ENCODE results near the gene CENPQ. TPM values are rescaled to one million over a fixed set of nuclear protein-coding genes. Genes with fewer than 3 reads are reported as not detected.

Gene CENPQ
- total and polyA plus RNA-seq, 12 donors: 3.3 to 6.9 (median 4.8) TPM

DNA sequence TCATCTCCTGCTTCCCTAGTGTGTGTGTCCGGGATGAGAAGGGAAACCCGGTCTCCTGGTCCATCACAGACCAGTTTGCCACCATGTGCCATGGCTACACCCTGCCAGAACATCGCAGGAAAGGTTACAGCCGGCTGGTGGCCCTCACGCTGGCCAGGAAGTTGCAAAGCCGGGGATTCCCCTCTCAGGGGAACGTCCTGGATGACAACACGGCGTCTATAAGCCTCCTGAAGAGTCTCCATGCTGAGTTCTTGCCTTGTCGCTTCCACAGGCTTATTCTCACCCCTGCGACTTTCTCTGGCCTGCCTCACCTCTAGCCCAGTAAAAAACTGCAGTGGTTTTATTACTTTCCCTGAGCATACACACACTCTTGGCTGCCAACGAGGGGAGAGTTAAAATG lies 63.4 kb downstream of the CENPQ start:
- intact Hi-C loops (cut with DNase I): loop anchor here in 3 of 10 donors (5.0 to 10.0 kb wide), 4 partner anchors 81 to 331 kb away; no protein-coding TSS in a partner anchor
- TF ChIP-seq, protein P1, sequence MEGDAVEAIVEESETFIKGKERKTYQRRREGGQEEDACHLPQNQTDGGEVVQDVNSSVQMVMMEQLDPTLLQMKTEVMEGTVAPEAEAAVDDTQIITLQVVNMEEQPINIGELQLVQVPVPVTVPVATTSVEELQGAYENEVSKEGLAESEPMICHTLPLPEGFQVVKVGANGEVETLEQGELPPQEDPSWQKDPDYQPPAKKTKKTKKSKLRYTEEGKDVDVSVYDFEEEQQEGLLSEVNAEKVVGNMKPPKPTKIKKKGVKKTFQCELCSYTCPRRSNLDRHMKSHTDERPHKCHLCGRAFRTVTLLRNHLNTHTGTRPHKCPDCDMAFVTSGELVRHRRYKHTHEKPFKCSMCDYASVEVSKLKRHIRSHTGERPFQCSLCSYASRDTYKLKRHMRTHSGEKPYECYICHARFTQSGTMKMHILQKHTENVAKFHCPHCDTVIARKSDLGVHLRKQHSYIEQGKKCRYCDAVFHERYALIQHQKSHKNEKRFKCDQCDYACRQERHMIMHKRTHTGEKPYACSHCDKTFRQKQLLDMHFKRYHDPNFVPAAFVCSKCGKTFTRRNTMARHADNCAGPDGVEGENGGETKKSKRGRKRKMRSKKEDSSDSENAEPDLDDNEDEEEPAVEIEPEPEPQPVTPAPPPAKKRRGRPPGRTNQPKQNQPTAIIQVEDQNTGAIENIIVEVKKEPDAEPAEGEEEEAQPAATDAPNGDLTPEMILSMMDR (IDR thresholded peaks at IDR 0.05): no peak
- no peak for DNase-seq
- Histone ChIP-seq H3K4me3 (no peak overlapping the region), H3K27me3 (peaks cover 0 to 9% (median 0%) of the 10 kb centered on the region in 7 donors), H3K27ac (no peak overlapping the region), H3K4me1 (no peaks in the 10 kb centered on the region), H3K9me3 (no peaks in the 10 kb centered on the region), H3K36me3 (no peaks in the 10 kb centered on the region)
- WGBS, 2 donors: 67 to 71% methylated on average over 12 of the region's 12 CpGs
- no peak for ATAC-seq

DNA sequence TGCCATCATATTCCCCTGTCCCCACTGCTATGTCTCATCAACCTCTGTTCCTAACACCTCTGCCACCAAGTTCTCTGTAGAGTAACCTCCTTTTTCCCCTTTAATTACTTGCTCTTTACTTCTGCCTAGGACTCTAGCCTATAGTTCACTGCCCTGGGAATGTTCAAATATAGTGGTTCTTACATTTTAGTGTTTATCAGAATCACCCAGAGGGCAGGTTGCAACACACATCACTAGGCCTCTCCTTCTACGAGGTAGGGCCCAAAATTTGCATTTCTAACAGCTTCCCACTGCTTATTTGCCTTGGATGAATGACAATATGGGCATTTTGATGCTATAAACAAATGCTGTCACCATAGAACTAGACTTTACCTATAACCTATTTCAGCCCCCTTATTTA lies 64.2 kb downstream of the CENPQ start:
- Histone ChIP-seq H3K4me3 (no peak overlapping the region), H3K4me1 (no peaks in the 10 kb centered on the region), H3K27ac (no peak overlapping the region), H3K27me3 (peaks cover 0 to 9% (median 0%) of the 10 kb centered on the region in 7 donors), H3K9me3 (no peaks in the 10 kb centered on the region), H3K36me3 (no peaks in the 10 kb centered on the region)
- WGBS, 2 donors: 64 to 73% methylated on average over 1 of the region's 1 CpG
- TF ChIP-seq, protein P1 (IDR thresholded peaks at IDR 0.05): no peak
- intact Hi-C loops (cut with DNase I): loop anchor here in 3 of 10 donors (5.0 to 10.0 kb wide), 4 partner anchors 80 to 330 kb away; no protein-coding TSS in a partner anchor
- DNase-seq: no peak
- no peak for ATAC-seq

DNA sequence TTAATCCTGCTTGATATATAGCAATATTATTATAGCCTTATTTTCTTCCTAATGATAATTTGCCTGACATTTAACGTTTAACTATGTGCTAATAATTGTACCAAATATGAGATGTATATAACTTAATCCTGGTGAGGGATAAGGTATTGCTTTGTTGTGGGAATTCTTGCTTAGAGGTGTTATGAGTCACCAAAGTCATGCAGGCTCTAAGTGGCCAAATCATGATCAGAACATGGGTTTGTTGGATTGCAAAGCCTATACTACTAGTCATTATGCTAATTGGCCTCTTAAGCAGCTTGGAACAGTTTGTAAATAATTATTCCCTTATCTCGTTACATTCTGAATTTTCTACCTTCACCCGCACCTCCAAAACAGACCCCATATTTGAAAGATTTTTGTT lies 65.4 kb downstream of the CENPQ start:
- H3K27ac ChIP-seq: no peak overlapping the region
- intact Hi-C loops (cut with DNase I): loop anchor here in 3 of 10 donors (5.0 to 10.0 kb wide), 4 partner anchors 79 to 329 kb away; no protein-coding TSS in a partner anchor

DNA sequence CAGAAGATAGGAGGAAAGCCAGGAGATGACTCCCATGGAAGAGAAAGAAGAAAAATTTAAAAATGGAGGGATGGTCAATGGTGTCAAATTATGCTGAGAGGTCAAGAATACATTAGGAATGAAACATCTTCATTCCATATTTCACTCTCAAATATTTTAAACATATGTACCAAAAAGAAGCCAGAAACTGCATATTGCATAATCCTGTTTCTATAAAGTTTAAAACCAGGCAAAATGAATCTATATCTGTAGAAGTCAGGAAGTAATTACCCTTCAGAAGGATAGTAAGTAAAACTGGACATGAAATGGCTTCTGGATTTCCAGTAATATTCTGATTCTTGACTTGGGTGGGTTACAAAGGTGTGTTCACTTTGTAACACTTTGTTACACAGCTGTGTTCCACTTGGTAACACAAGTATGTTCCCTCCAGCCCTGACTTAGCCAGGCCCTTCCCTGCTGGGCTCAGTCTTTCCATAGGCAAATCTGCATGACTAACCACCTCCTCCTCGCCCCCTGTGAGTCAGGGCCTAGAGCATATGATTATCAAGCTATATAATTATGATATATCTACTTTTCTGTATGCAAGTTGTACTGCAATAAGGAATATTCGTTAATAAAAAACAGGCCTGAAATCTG lies 67.1 kb downstream of the CENPQ start:
- Histone ChIP-seq H3K9me3 (no peaks in the 10 kb centered on the region), H3K27me3 (peaks cover 0 to 14% (median 0%) of the 10 kb centered on the region in 7 donors), H3K36me3 (no peaks in the 10 kb centered on the region), H3K4me1 (no peaks in the 10 kb centered on the region), H3K27ac (no peak overlapping the region), H3K4me3 (no peak overlapping the region)
- intact Hi-C loops (cut with DNase I): loop anchor here in 8 of 10 donors (2.0 to 5.0 kb wide), 4 partner anchors 77 to 322 kb away; no protein-coding TSS in a partner anchor
- TF ChIP-seq, protein P1 (IDR thresholded peaks at IDR 0.05): no peak
- ATAC-seq: no peak
- DNase-seq: no peak
- 70 to 77% methylated on average over 2 of the region's 2 CpGs for WGBS, 2 donors

More for the DNA sequence above, 65.4 kb downstream of the CENPQ start:
- H3K9me3 ChIP-seq: no peaks in the 10 kb centered on the region
- 57 to 73% methylated on average over 3 of the region's 3 CpGs for WGBS, 2 donors
- H3K36me3 ChIP-seq: no peaks in the 10 kb centered on the region
- no peak overlapping the region for H3K4me3 ChIP-seq
- H3K4me1 ChIP-seq: no peaks in the 10 kb centered on the region
- ATAC-seq: no peak
- no peak for DNase-seq
- peaks cover 0 to 10% (median 0%) of the 10 kb centered on the region in 7 donors for H3K27me3 ChIP-seq
- TF ChIP-seq, protein P1 (IDR thresholded peaks at IDR 0.05): no peak
